Skeletal muscle tissue (tissue), 4 donors: ENCODE measurements around the gene TOR1B. TPM values are rescaled to one million over a fixed set of nuclear protein-coding genes. Genes with fewer than 3 reads are reported as not detected.

Experiments
- H3K27ac ChIP-seq: one replicate; pipeline ENCODE4 v1.7.0; 2013; ENCODE audit warnings: mild to moderate bottlenecking, low read depth, low read length, inconsistent platforms
- H3K27me3 ChIP-seq, 3 donors: one replicate each; pipeline ENCODE4 v1.7.0; 2013; ENCODE audit warnings: low read length in 3 of 3; ENCODE audit not compliant: control insufficient read depth in 3 of 3, insufficient read depth in 3 of 3
- H3K36me3 ChIP-seq, 3 donors: one replicate each; pipeline ENCODE4 v1.7.0; 2013; ENCODE audit warnings: low read length in 3 of 3; ENCODE audit not compliant: control insufficient read depth in 3 of 3, insufficient read depth in 3 of 3
- H3K4me1 ChIP-seq, 3 donors: one replicate each; pipeline ENCODE4 v1.7.0; 2013; ENCODE audit warnings: low read length in 3 of 3, mild to moderate bottlenecking in 3 of 3; ENCODE audit not compliant: control insufficient read depth in 3 of 3, insufficient read depth in 3 of 3
- H3K4me3 ChIP-seq, 3 donors: one replicate each; pipeline ENCODE4 v1.7.0; 2013; ENCODE audit warnings: low read length in 3 of 3
- H3K9ac ChIP-seq, 3 donors: one replicate each; pipeline ENCODE4 v1.7.0; 2013; ENCODE audit warnings: low read length in 3 of 3, mild to moderate bottlenecking in 3 of 3, moderate library complexity in 2 of 3, low read depth in 1 of 3
- H3K9me3 ChIP-seq, 3 donors: one replicate each; pipeline ENCODE4 v1.7.0; 2013; ENCODE audit warnings: low read length in 3 of 3; ENCODE audit not compliant: control insufficient read depth in 3 of 3
- total RNA-seq: library from RNA; depleted of rRNA; stranded (reverse); fragments of >200 nt; gene quantifications from one replicate; pipeline ENCODE4 v1.2.3, GENCODE V29; 2014
- donor health status: Osteomylitis.

The TOR1B gene
- total RNA-seq, 1 donor from 2014 or later = 15.7 TPM

DNA sequence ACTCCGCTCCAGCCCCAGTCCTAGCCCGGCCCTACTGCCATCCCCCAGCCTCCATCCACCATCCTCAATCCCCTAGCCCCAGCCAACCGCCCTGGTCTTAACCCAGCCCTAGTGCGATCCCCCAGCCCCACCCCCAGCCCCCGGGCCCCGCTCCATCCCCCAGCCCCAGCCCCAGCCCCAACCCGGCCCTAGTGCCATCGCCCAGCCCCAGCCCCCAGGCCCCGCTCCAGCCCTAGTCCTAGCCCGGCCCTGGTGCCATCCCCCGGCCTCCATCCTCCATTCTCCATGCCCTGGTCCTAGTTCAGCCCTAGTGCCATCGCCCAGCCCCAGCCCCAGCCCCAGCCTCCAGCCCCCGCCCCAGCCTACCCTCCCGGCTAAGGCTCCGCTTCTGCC lies 20.6 kb downstream of the TOR1B start:
- Histone ChIP-seq H3K9me3 (no peaks in the 10 kb centered on the region), H3K27ac (peak overlapping the region; percentile 59), H3K9ac (peak overlapping the region; percentile 71 to 86 (median 72)), H3K4me1 (peaks cover 5 to 9% (median 6%) of the 10 kb centered on the region in 3 donors), H3K4me3 (peak overlapping the region; percentile 75 to 91 (median 91)), H3K27me3 (no peaks in the 10 kb centered on the region), H3K36me3 (peaks cover 21 to 30% (median 21%) of the 10 kb centered on the region in 3 donors)

- no peaks in the 10 kb centered on the region for H3K27me3 ChIP-seq
- peak within 1 kb of the TSS; percentile 75 to 91 (median 91) for H3K4me3 ChIP-seq
Measured at GRCh38 chr9:129823935-129824601, 21.1 kb downstream of the TOR1B start, which contains the start of gene TOR1A. Gene TOR1A, minus strand, starts transcription at chr9:129824136. Its CDS starts 51 bp downstream, at chr9:129824085.

DNA sequence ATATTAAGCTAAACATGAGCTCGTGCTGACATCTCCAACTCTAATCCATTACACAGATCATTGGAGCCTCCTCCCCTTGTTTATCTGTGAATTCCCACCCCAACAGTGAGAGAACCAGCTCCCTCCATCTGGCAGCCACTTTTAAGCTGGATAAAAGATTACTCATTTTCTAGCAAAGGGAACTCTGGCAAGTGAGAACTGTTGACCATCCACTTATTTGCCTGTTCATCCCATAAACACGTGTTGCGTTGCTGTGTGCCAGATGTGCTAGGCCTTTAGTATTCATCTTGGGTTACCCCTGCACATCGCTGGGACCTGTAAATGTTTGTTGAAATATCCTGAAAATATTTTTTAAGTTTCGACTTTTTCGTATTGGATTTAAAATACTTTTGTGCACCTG lies 23.4 kb downstream of the TOR1B start:
- Histone ChIP-seq H3K4me1 (peaks cover 5 to 9% (median 6%) of the 10 kb centered on the region in 3 donors), H3K4me3 (no peak overlapping the region), H3K36me3 (peaks cover 28 to 36% (median 34%) of the 10 kb centered on the region in 3 donors)

More at GRCh38 chr9:129823935-129824601, 21.1 kb downstream of the TOR1B start, which contains the start of gene TOR1A:
- peak within 1 kb of the TSS; percentile 59 for H3K27ac ChIP-seq
- no peaks in the 10 kb centered on the region for H3K9me3 ChIP-seq
- H3K36me3 ChIP-seq = peaks cover 21 to 30% (median 21%) of the 10 kb centered on the region in 3 donors
- peaks cover 5 to 9% (median 6%) of the 10 kb centered on the region in 3 donors for H3K4me1 ChIP-seq
- peak within 1 kb of the TSS; percentile 71 to 86 (median 72) for H3K9ac ChIP-seq

DNA sequence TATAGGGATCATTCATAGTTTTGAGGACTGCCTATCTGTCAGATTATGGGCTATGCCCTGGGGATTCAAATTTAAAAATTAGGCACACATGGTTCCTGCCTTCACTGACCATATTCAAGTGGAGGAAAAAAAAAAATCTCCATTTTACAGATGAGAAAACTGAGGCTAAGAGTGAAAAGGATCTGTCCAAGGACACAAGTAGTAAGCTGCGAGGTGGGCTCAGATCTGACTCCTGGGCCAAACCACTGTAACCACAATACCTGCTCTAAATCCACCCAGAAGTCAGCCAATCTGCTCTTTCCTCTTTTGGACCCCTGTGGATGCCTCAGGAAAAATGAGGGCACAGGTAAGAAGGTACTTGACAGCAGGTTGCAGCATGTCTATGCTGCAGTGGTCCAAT lies 23.8 kb downstream of the TOR1B start:
- H3K36me3 ChIP-seq = peaks cover 30 to 38% (median 37%) of the 10 kb centered on the region in 3 donors
- H3K27me3 ChIP-seq = no peaks in the 10 kb centered on the region
- H3K9ac ChIP-seq = no peak overlapping the region
- H3K27ac ChIP-seq = no peak overlapping the region
- H3K9me3 ChIP-seq = no peaks in the 10 kb centered on the region
- peaks cover 5 to 9% (median 6%) of the 10 kb centered on the region in 3 donors for H3K4me1 ChIP-seq
- no peak overlapping the region for H3K4me3 ChIP-seq

More for the DNA sequence above, 23.4 kb downstream of the TOR1B start:
- no peaks in the 10 kb centered on the region for H3K27me3 ChIP-seq
- H3K27ac ChIP-seq = no peak overlapping the region
- H3K9me3 ChIP-seq = no peaks in the 10 kb centered on the region
- H3K9ac ChIP-seq = no peak overlapping the region

DNA sequence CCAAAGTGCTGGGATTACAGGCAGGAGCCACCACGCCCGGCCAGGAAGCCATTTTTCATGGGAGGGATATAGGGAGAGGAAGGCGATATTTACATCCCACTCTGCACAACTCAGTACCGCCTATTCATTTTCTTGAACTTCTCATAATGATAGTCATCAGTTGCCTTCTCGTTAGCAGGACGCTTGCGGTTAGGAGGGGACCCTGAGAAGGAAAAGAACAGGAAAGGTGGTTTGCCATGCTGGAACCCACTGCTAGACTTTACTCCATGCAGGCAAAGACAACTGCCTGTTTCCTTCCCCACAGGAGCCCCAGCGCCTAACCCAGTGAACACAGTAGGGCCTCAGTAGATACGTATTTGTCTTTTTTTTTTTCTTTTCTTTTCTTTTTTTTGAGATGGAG lies 25.1 kb downstream of the TOR1B start:
- Histone ChIP-seq H3K4me1 (peaks cover 1 to 2% (median 2%) of the 10 kb centered on the region in 3 donors), H3K27ac (no peak overlapping the region), H3K27me3 (no peaks in the 10 kb centered on the region), H3K36me3 (peaks cover 24 to 48% (median 43%) of the 10 kb centered on the region in 3 donors), H3K9ac (no peak overlapping the region), H3K9me3 (no peaks in the 10 kb centered on the region), H3K4me3 (no peak overlapping the region)

GRCh38 chr9:129828969-129829368 lies 26.0 kb downstream of the TOR1B start:
- no peaks in the 10 kb centered on the region for H3K27me3 ChIP-seq
- no peak overlapping the region for H3K9ac ChIP-seq
- H3K4me3 ChIP-seq = no peak overlapping the region
- H3K27ac ChIP-seq = no peak overlapping the region
- peaks cover 28 to 51% (median 48%) of the 10 kb centered on the region in 3 donors for H3K36me3 ChIP-seq
- no peaks in the 10 kb centered on the region for H3K9me3 ChIP-seq
- H3K4me1 ChIP-seq = peaks cover 0 to 3% (median 1%) of the 10 kb centered on the region in 3 donors

DNA sequence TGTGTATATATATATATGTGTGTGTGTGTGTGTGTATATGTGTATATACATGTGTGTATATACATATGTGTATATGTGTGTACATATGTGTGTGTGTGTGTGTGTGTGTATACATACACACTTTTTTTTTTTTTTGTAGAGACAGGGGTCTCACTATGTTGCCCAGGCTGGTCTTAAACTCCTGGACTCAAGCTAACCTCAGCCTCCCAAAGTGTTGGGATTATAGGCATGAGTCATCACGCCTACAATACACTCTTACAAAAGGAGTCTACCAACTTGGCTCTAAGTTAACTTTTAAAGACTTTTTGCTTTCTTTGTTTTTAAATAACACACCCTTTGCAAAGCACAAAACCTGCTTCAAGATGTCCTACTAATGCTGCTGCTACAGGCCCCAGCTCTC lies 30.0 kb downstream of the TOR1B start:
- Histone ChIP-seq H3K27ac (no peak overlapping the region), H3K4me1 (peaks cover 21 to 29% (median 22%) of the 10 kb centered on the region in 3 donors), H3K9ac (no peak overlapping the region), H3K4me3 (no peak overlapping the region), H3K27me3 (no peaks in the 10 kb centered on the region), H3K36me3 (peaks cover 36 to 51% (median 51%) of the 10 kb centered on the region in 3 donors), H3K9me3 (no peaks in the 10 kb centered on the region)

DNA sequence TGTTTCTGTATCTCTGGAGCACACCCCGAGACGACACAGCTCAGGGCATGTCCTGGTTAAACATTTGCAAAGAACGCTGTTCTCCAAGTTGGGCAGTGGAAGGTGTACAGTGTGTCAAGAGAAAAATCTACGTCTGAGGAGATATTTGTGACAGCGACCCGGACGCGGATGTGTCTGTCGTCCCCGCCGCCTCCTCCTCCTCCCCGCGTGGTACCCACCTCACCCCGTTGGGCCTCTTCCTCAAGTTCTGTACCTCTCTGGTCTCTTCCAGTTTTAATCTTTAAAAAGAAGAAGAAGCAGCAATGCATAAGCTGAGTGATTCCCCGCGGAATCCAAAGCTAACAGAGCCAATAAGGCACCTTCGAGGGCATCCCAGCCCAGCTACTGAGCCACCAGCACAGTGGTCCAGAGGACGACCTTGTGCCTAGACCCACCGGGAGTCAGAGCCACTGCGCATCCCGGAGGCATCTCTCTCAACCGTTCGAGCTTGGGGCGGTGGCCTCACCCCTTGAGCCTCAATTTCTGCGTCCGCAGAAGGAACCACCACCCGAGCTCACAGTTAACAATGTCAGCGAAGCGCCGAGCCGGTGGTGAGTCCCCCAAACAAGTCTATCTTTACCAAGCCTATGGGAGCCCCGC lies 31.6 kb downstream of the TOR1B start:
- Histone ChIP-seq H3K9ac (peak overlapping the region; percentile 91 to 95 (median 94)), H3K4me3 (peak overlapping the region; percentile 91 to 100 (median 99)), H3K4me1 (peaks cover 22 to 39% (median 23%) of the 10 kb centered on the region in 3 donors), H3K9me3 (no peaks in the 10 kb centered on the region), H3K27me3 (no peaks in the 10 kb centered on the region), H3K27ac (peak overlapping the region; percentile 81), H3K36me3 (peaks cover 26 to 40% (median 37%) of the 10 kb centered on the region in 3 donors)

DNA sequence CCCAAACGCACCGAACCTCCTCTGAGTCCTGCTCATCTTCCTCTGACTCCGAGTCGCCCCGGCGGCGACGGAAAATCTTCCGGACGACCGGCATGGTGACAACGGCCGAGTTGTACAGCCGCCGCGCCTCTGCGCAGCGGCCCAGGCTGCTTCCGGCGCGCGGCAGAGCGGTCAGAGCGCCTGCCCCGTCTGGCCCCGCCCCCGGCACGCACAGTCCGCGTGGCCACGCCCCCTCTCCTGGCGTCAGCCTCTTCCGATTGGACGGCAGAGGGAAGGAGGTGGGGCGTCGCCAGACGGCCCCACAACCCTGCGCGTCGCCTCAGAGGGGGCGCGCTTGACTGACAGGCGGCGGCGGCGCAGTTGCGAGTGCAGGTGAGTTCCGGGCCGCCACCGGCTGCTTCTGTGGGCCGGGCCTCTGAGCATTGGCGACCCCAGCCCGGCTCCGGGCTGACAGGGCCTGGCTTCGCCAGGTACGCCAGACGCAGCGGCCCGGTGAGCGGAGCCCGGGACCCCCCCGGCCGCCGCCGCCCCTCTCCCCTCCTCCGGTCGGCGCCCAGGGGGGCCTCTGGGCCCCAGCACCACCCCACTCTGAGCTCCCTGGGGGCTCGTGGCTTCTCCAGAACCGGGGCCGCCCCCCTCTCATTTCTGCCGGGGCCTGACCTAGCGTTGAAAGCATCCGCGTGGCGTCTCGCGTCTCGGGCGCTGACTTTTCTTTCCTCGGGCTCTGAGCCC lies 32.3 kb downstream of the TOR1B start, which contains the start of the genes C9orf78 and USP20:
Gene C9orf78 (minus strand): TSS at position 148 of the 732 bp plus-strand sequence. CDS start 54 bp downstream, at position 94.
Gene USP20 (plus strand): TSS at position 331 of the 732 bp plus-strand sequence. CDS start 17,098 bp downstream, outside the sequence.
- Histone ChIP-seq H3K4me3 (peak within 1 kb of the TSS; percentile 91 to 100 (median 99)), H3K9me3 (no peaks in the 10 kb centered on the region), H3K9ac (peak within 1 kb of the TSS; percentile 91 to 95 (median 94)), H3K27me3 (no peaks in the 10 kb centered on the region), H3K36me3 (peaks cover 20 to 33% (median 33%) of the 10 kb centered on the region in 3 donors), H3K4me1 (peaks cover 22 to 41% (median 24%) of the 10 kb centered on the region in 3 donors), H3K27ac (peak within 1 kb of the TSS; percentile 81)
